Embryonic facial prominence (tissue), 1 donor: Measurements from ENCODE around the gene SRC.

ENCODE experiments used
- DNase-seq: peaks from one replicate; pipeline ENCODE4 v3.0.0-alpha.2; 2016; ENCODE audit errors: extremely low spot score

Gene SRC

GRCh38 chr20:37395921-37396415 is 50.0 kb downstream of the SRC start:
- DNase-seq: no peak

DNA sequence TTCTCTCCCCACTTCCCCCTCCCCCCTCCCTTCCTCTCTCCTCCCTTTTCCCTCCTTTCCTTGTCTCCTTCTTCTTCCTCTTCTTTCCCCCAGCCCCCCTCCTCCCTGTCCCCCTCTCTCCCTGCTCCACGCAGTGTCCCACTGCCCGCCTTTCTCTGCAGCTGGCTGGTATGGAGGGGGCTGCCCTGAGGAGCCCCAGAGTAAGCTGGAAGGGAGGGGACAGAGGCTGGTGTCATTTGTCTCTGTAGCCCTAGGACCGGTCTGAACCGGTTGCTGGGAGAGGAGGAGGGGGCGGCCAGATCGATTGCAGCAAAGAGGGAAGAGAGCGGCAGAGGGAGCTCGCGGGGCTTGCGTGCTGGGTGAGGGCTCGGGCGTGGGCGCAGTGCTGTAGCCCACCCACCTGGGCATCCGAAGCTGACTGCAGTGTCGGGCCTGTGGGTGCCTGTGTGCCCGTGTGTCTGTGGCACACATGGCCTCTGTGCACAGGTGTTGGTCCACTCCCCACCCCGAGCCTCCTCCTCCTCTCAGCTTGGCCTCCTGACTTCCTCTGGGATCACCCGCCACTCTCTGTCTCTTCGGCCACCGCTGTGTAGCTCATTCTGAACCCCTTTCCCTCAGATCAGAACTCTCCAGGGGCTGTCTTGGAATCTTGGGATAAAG is 50.6 kb downstream of the SRC start:
- peak; percentile 82 for DNase-seq

DNA sequence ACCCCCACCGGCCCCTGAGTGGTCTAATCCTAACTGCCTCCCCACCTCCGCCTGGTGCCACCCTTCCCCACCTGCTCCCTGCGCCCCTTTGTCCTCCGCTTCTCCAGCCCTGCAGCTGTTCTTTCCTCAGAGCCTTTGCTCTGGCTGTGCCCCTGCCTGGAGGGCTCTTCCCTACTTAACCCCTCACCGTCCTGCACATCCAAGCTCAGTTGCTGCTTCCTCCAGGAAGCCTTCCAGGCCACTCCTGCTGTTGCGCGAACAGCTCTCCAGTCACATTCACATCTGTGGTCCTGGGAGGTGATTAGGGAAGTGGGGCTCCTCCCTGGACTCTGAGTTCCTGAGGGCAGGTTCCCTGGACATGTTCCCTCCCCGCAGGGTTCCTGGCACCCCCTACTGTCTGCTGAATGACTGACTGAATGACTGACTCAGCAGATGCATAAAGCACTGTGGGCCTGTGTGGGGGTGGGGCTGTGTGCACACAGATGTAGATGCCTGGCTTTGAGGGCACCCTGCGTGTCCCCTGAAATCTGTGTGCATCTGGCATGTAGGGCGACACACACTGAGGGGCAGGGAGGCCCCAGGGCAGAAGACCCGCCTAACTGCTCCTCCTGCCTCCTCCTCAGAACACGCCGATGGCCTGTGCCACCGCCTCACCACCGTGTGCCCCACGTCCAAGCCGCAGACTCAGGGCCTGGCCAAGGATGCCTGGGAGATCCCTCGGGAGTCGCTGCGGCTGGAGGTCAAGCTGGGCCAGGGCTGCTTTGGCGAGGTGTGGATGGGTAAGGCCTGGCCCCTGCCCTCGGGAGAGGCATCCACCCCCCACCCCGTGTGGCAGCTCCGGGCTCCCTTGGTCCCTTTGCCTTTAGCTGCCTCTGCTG is 51.4 kb downstream of the SRC start:
- no peak for DNase-seq

GRCh38 chr20:37397954-37398749 is 52.2 kb downstream of the SRC start:
- DNase-seq: no peak

DNA sequence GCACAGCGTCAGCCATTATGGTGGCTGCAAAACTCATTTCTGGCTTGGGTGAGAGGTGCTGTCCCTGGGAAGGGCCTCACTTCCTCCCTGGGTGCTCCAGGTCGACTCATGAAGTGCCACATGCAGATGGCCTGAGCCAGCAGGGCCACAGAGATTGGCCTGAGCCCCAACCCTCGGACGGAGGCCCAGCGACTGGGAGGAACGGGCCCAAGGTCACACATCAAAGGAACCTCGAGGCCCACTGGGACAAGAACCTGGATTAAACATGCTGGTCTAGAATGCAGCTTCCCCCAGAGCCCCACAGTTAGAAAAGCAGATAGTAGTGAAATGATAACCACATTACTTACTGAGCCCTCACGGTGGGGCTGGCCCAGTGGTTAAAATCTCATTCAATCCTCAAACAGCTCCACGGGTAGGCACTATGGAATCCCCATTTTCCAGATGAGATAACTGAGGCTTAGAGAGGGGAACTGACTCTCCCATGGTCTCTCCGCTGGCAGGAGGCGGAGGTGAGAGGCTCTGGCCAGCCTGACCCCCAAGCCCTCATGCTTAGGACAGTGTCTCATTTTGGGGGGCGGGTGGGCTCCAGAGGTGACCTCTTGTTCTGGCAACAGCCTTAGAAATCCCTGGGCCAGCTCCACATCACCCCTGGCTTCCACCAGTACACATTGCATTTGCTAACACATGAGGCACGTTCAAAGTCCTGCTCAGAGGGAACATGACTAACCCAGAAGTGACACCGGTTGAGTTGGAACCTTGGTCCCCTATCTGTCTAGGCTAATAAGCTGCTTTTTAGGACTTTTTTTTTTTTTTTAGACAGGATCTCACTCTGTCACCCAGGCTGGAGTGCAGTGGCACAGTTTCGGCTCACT is 53.0 kb downstream of the SRC start:
- DNase-seq: no peak

DNA sequence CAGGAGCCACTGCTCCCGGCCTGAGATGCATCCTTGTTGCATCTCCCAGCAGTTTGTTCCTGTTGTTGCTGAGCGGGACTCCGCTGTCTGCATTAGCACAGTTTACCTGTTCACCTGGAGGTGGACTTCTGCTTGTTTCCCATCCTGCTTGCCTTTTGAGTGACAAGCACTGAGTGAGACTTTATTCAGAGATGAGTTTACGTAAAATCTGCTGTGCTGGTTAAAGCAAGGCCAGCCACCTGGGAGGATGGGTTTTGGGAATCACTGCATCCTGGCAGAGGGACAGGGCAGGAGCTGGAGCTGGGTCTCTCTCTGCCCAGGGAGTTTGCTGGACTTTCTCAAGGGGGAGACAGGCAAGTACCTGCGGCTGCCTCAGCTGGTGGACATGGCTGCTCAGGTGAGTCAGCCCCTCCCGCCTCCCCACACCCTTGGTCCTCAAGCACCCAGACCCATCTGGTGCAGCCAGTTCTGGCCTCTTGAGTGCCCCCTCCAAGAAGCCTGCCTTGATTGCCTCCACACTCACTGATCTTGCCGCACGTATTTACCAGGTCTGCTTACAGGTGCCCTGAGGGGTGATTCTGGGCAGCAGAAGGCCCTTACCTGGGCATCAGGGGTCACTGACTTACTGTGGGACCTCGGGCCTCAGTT is 55.5 kb downstream of the SRC start:
- DNase-seq: no peak

GRCh38 chr20:37401930-37402675 is 56.2 kb downstream of the SRC start:
- no peak for DNase-seq

- no peak for DNase-seq
These were observed 57.4 kb downstream of the SRC start for GRCh38 chr20:37403107-37404033.

- no peak for DNase-seq
These were observed 58.5 kb downstream of the SRC start for GRCh38 chr20:37404461-37404890.

GRCh38 chr20:37405351-37405897 is 59.5 kb downstream of the SRC start:
- DNase-seq: no peak

GRCh38 chr20:37406010-37406998 is 60.4 kb downstream of the SRC start:
- DNase-seq: no peak

DNA sequence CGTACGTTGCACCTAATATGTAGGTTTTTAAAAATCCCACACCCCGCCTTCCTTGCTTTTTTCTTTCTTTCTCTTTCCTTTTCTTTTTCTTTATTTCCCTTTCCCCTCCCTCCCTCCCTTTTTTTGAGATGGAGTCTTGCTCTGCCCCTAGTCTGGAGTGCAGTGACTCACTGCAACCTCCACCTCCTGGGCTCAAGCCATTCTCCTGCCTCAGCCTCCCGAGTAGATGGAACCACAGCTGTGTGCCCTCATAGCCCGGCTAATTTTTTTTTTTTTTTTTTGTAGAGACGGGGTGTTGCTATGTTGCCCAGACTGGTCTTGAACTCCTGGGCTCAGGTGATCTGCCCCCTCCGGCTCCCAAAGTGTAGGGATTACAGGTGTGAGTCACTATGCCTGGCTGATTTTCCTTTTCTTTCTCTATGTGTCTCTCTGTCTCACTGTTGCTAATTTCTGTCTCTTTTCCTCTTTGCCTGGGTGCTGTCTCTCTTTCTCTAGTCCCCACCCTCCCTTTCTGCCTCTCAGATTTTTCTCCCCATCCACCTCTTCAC is 61.2 kb downstream of the SRC start:
- no peak for DNase-seq

DNA sequence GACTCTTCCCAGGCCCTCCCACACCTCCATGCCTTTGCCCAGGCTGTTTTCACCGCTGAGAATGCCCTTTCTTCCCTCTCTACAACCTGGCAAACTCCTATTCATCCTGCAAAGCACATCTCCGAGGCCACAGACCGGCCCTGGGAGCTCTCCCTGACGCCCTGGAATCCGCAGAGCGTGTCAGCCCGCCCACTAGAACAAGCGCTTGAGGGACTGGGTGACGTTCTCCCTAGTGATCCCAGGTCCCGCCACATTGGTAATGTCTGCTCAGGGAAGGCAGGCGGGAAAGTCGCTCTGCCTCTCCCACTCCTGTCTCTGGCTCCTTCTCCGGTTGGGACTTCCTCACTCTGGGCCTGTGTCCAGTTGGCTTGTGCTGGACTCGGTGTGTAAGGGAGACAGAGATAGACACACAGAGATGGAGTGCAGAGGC is 61.6 kb downstream of the SRC start:
- DNase-seq: no peak

GRCh38 chr20:37408302-37409193 is 62.6 kb downstream of the SRC start:
- no peak for DNase-seq

DNA sequence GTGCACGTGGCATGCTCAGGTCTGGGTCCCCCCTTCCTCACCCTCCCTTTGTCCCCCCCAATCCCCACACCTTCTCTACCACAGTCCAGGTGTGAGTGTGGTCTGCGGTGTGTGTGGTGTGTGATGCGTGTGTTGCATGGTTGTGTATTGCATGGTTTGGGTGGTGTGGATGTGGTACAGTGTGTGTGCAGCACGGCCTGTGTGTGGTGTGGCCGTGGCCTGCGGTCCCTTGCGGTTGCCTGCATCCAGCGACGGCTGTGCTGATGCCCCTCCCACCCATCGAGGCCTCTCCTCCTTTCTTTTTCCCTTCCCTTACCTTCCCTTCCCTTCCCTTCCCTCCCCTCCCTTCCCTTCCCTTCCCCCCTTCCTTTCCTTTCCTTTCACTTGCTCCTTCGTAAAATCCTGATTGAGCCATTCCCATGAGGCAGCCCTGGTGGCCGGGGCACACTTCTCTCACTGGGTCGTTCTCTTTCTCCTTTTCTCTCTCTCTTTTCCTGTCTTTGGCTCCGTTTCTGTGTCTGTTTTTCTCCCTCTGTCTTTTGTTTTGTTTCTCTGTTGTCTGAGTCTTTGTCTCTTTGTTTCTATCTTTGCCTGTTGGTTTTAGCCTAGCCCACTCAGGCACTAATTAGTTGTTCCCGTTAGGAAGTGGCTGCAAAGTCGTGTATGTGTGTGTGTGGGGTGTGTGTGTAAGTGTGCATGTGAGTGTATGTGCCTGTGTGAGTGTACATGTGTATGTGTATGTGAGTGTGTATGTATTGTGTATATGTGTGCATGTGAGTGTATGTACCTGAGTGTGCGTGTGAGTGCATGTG is 65.7 kb downstream of the SRC start:
- DNase-seq: no peak
